ENCODE results near the gene CELF2.

The CELF2 gene

DNA sequence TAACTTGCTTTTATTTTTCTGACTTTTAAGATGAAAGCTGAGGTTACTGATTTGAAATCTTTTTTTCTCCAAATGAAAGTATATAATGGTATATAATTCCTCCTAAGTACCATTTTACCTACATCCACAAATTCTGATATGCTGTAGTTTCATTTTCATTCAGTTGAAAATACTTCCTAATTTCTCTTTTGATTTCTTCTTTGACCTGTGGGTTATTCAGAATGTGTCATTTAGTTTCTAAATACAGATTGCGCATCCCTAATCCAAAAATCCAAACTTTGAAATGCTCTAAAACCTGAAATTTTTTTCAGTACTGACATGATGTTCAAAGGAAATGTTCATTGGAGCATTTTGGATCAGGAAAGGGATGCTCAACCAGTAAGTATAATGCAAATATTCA is 168.7 kb downstream of the CELF2 start:
- WGBS, 2 donors (ENCODE audit: extremely low coverage in 2 of 2, insufficient read length in 2 of 2, insufficient replicate concordance in 1 of 2): no CpG with 5 or more reads among the region's 1 CpG
- peaks cover 3 to 10% of the 10 kb centered on the region in 2 donors for H3K4me1 ChIP-seq (ENCODE audit: control insufficient read depth in 2 of 2, insufficient read depth in 1 of 2, low read depth in 1 of 2, low read length in 2 of 2)
- no peak overlapping the region for H2BK120ac ChIP-seq (ENCODE audit: low read depth, low read length)
- H2BK5ac ChIP-seq (ENCODE audit: low read length): no peak overlapping the region
- H4K8ac ChIP-seq (ENCODE audit: low read depth, low read length): no peak overlapping the region
- H3K23ac ChIP-seq (ENCODE audit: low read depth, low read length, poor library complexity): no peak overlapping the region
- peaks cover 3% of the 10 kb centered on the region for H3K79me1 ChIP-seq (ENCODE audit: low read depth, low read length)
- H2BK15ac ChIP-seq (ENCODE audit: low read length): no peak overlapping the region
- H3K4ac ChIP-seq (ENCODE audit: low read length): no peak overlapping the region
- H2AFZ ChIP-seq (ENCODE audit: low read length): no peak overlapping the region
- no peak overlapping the region for H3K9ac ChIP-seq (ENCODE audit: low read depth, low read length, poor library complexity)
- no peak overlapping the region for H2AK5ac ChIP-seq (ENCODE audit: low read depth, low read length)
- H2BK12ac ChIP-seq (ENCODE audit: low read length): no peak overlapping the region
- H3K14ac ChIP-seq (ENCODE audit: low read length): no peak overlapping the region
- no peaks in the 10 kb centered on the region for H3K27me3 ChIP-seq (ENCODE audit: control insufficient read depth in 3 of 3, insufficient read depth in 3 of 3, low read depth in 1 of 3, low read length in 3 of 3)
- H3K27ac ChIP-seq (replicated peaks; ENCODE audit: low read length): no peak overlapping the region
- H3K9me3 ChIP-seq (replicated peaks in 1 of 2; ENCODE audit: control insufficient read depth in 2 of 2, insufficient read depth in 1 of 2, low read depth in 1 of 2, low read length in 2 of 2): peaks cover 3 to 12% of the 10 kb centered on the region in 2 donors
- peaks cover 0 to 17% of the 10 kb centered on the region in 2 donors for H3K36me3 ChIP-seq (replicated peaks in 1 of 2; ENCODE audit: control insufficient read depth in 2 of 2, insufficient read depth in 2 of 2, low read length in 2 of 2)
- no peak overlapping the region for H4K91ac ChIP-seq (ENCODE audit: low read depth, low read length, poor library complexity)
- H3K18ac ChIP-seq (ENCODE audit: low read length): no peak overlapping the region
- no peak overlapping the region for H3K4me2 ChIP-seq (ENCODE audit: insufficient read depth, low read length, poor library complexity, severe bottlenecking)
- H3K4me3 ChIP-seq (ENCODE audit: low read length in 2 of 2): no peak overlapping the region
- DNase-seq (ENCODE audit: low spot score): no peak

GRCh38 chr10:11189582-11190376 is 172.1 kb downstream of the CELF2 start:
- no peaks in the 10 kb centered on the region for H3K27me3 ChIP-seq (ENCODE audit: control insufficient read depth in 3 of 3, insufficient read depth in 3 of 3, low read depth in 1 of 3, low read length in 3 of 3)
- peaks cover 3 to 10% of the 10 kb centered on the region in 2 donors for H3K9me3 ChIP-seq (replicated peaks in 1 of 2; ENCODE audit: control insufficient read depth in 2 of 2, insufficient read depth in 1 of 2, low read depth in 1 of 2, low read length in 2 of 2)
- H2BK5ac ChIP-seq (ENCODE audit: low read length): no peak overlapping the region
- H3K9ac ChIP-seq (ENCODE audit: low read depth, low read length, poor library complexity): no peak overlapping the region
- no peak overlapping the region for H4K91ac ChIP-seq (ENCODE audit: low read depth, low read length, poor library complexity)
- peak overlapping the region; percentile 50 for H3K27ac ChIP-seq (replicated peaks; ENCODE audit: low read length)
- H3K36me3 ChIP-seq (replicated peaks in 1 of 2; ENCODE audit: control insufficient read depth in 2 of 2, insufficient read depth in 2 of 2, low read length in 2 of 2): peaks cover 0 to 9% of the 10 kb centered on the region in 2 donors
- peak overlapping the region; percentile 95 for H3K14ac ChIP-seq (ENCODE audit: low read length)
- DNase-seq (ENCODE audit: low spot score): no peak
- H2BK15ac ChIP-seq (ENCODE audit: low read length): no peak overlapping the region
- no peak overlapping the region for H3K4me3 ChIP-seq (ENCODE audit: low read length in 2 of 2)
- peak overlapping the region; percentile 73 for H3K18ac ChIP-seq (ENCODE audit: low read length)
- no peak overlapping the region for H3K4ac ChIP-seq (ENCODE audit: low read length)
- peaks cover 3 to 15% of the 10 kb centered on the region in 2 donors for H3K4me1 ChIP-seq (ENCODE audit: control insufficient read depth in 2 of 2, insufficient read depth in 1 of 2, low read depth in 1 of 2, low read length in 2 of 2)
- H2BK120ac ChIP-seq (ENCODE audit: low read depth, low read length): no peak overlapping the region
- WGBS, 2 donors (ENCODE audit: extremely low coverage in 2 of 2, insufficient read length in 2 of 2, insufficient replicate concordance in 1 of 2): no CpG with 5 or more reads among the region's 6 CpGs
- H4K8ac ChIP-seq (ENCODE audit: low read depth, low read length): no peak overlapping the region
- no peak overlapping the region for H3K4me2 ChIP-seq (ENCODE audit: insufficient read depth, low read length, poor library complexity, severe bottlenecking)
- H2AFZ ChIP-seq (ENCODE audit: low read length): no peak overlapping the region
- no peak overlapping the region for H3K23ac ChIP-seq (ENCODE audit: low read depth, low read length, poor library complexity)
- no peak overlapping the region for H2BK12ac ChIP-seq (ENCODE audit: low read length)
- H3K79me1 ChIP-seq (ENCODE audit: low read depth, low read length): peaks cover 3% of the 10 kb centered on the region
- no peak overlapping the region for H2AK5ac ChIP-seq (ENCODE audit: low read depth, low read length)

DNA sequence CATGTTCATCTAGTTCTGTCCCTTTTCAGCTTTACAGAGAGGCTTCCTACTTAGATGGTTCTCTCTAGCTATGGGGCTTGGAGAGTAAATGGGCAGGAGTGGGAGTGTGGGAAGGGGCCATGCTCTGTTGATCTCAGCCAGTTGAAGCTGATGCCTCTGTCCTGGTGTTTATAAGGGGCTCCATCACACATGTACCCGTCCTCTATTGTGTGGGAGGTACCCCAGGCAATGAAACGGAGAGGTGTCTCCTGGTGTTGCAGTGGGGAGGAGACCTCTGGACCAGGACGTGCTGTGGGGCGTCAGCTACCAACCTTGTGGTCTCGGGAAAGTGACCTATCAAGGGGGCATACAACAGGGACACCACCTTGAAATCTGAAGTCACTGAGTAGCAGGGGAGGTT is 173.5 kb downstream of the CELF2 start:
- H2BK120ac ChIP-seq (ENCODE audit: low read depth, low read length): no peak overlapping the region
- no peaks in the 10 kb centered on the region for H3K27me3 ChIP-seq (ENCODE audit: control insufficient read depth in 3 of 3, insufficient read depth in 3 of 3, low read depth in 1 of 3, low read length in 3 of 3)
- no peak overlapping the region for H3K18ac ChIP-seq (ENCODE audit: low read length)
- no peak overlapping the region for H3K4me2 ChIP-seq (ENCODE audit: insufficient read depth, low read length, poor library complexity, severe bottlenecking)
- H3K14ac ChIP-seq (ENCODE audit: low read length): no peak overlapping the region
- H2BK5ac ChIP-seq (ENCODE audit: low read length): no peak overlapping the region
- no peak overlapping the region for H4K8ac ChIP-seq (ENCODE audit: low read depth, low read length)
- peaks cover 3% of the 10 kb centered on the region for H3K79me1 ChIP-seq (ENCODE audit: low read depth, low read length)
- no peak overlapping the region for H3K27ac ChIP-seq (replicated peaks; ENCODE audit: low read length)
- H3K23ac ChIP-seq (ENCODE audit: low read depth, low read length, poor library complexity): no peak overlapping the region
- H2AFZ ChIP-seq (ENCODE audit: low read length): no peak overlapping the region
- peaks cover 0 to 5% of the 10 kb centered on the region in 2 donors for H3K9me3 ChIP-seq (replicated peaks in 1 of 2; ENCODE audit: control insufficient read depth in 2 of 2, insufficient read depth in 1 of 2, low read depth in 1 of 2, low read length in 2 of 2)
- no peak overlapping the region for H3K9ac ChIP-seq (ENCODE audit: low read depth, low read length, poor library complexity)
- H3K4me3 ChIP-seq (ENCODE audit: low read length in 2 of 2): peak overlapping the region in 1 of 2 donors; percentile 48
- H2AK5ac ChIP-seq (ENCODE audit: low read depth, low read length): no peak overlapping the region
- no peak overlapping the region for H2BK12ac ChIP-seq (ENCODE audit: low read length)
- H3K36me3 ChIP-seq (replicated peaks in 1 of 2; ENCODE audit: control insufficient read depth in 2 of 2, insufficient read depth in 2 of 2, low read length in 2 of 2): peaks cover 0 to 8% of the 10 kb centered on the region in 2 donors
- no peak overlapping the region for H3K4ac ChIP-seq (ENCODE audit: low read length)
- no peak overlapping the region for H2BK15ac ChIP-seq (ENCODE audit: low read length)
- no CpG with 5 or more reads among the region's 5 CpGs for WGBS, 2 donors (ENCODE audit: extremely low coverage in 2 of 2, insufficient read length in 2 of 2, insufficient replicate concordance in 1 of 2)
- H3K4me1 ChIP-seq (ENCODE audit: control insufficient read depth in 2 of 2, insufficient read depth in 1 of 2, low read depth in 1 of 2, low read length in 2 of 2): peaks cover 3 to 15% of the 10 kb centered on the region in 2 donors
- no peak for DNase-seq (ENCODE audit: low spot score)
- no peak overlapping the region for H4K91ac ChIP-seq (ENCODE audit: low read depth, low read length, poor library complexity)

GRCh38 chr10:11191678-11192077 is 174.0 kb downstream of the CELF2 start:
- Histone ChIP-seq H2AFZ (ENCODE audit: low read length) (no peak overlapping the region), H3K36me3 (replicated peaks in 1 of 2; ENCODE audit: control insufficient read depth in 2 of 2, insufficient read depth in 2 of 2, low read length in 2 of 2) (peaks cover 0 to 8% of the 10 kb centered on the region in 2 donors), H3K4me2 (ENCODE audit: insufficient read depth, low read length, poor library complexity, severe bottlenecking) (no peak overlapping the region), H3K79me1 (ENCODE audit: low read depth, low read length) (peaks cover 3% of the 10 kb centered on the region), H3K18ac (ENCODE audit: low read length) (no peak overlapping the region), H3K14ac (ENCODE audit: low read length) (no peak overlapping the region), H3K4ac (ENCODE audit: low read length) (no peak overlapping the region), H2BK120ac (ENCODE audit: low read depth, low read length) (no peak overlapping the region), H2AK5ac (ENCODE audit: low read depth, low read length) (no peak overlapping the region), H3K9me3 (replicated peaks in 1 of 2; ENCODE audit: control insufficient read depth in 2 of 2, insufficient read depth in 1 of 2, low read depth in 1 of 2, low read length in 2 of 2) (peaks cover 0 to 5% of the 10 kb centered on the region in 2 donors), H4K91ac (ENCODE audit: low read depth, low read length, poor library complexity) (no peak overlapping the region), H3K23ac (ENCODE audit: low read depth, low read length, poor library complexity) (no peak overlapping the region), H3K27ac (replicated peaks; ENCODE audit: low read length) (no peak overlapping the region), H2BK12ac (ENCODE audit: low read length) (no peak overlapping the region), H3K27me3 (ENCODE audit: control insufficient read depth in 3 of 3, insufficient read depth in 3 of 3, low read depth in 1 of 3, low read length in 3 of 3) (no peaks in the 10 kb centered on the region), H3K9ac (ENCODE audit: low read depth, low read length, poor library complexity) (no peak overlapping the region), H3K4me1 (ENCODE audit: control insufficient read depth in 2 of 2, insufficient read depth in 1 of 2, low read depth in 1 of 2, low read length in 2 of 2) (peaks cover 3 to 15% of the 10 kb centered on the region in 2 donors), H4K8ac (ENCODE audit: low read depth, low read length) (no peak overlapping the region), H2BK5ac (ENCODE audit: low read length) (no peak overlapping the region), H2BK15ac (ENCODE audit: low read length) (no peak overlapping the region), H3K4me3 (ENCODE audit: low read length in 2 of 2) (no peak overlapping the region)
- WGBS, 2 donors (ENCODE audit: extremely low coverage in 2 of 2, insufficient read length in 2 of 2, insufficient replicate concordance in 1 of 2): no CpG with 5 or more reads among the region's 5 CpGs
- no peak for DNase-seq (ENCODE audit: low spot score)
